Nephron progenitor cell (in vitro differentiated cells): ENCODE data around the gene FTCD.

Experiments
- DNase-seq: peaks from one replicate; pipeline ENCODE4 v3.0.0; 2021
- H3K27ac Mint-ChIP-seq: 2 replicates; pipeline ENCODE4 v1.8.0; 2021; ENCODE audit warnings: mild to moderate bottlenecking, moderate library complexity, mixed read lengths
- H3K27me3 Mint-ChIP-seq: 2 replicates; pipeline ENCODE4 v1.8.0; 2021; ENCODE audit warnings: mild to moderate bottlenecking, low read depth, mixed read lengths; ENCODE audit not compliant: poor library complexity
- H3K36me3 Mint-ChIP-seq: 2 replicates; pipeline ENCODE4 v1.8.0; 2021; ENCODE audit warnings: low read depth, mixed read lengths
- H3K4me1 Mint-ChIP-seq: 2 replicates; pipeline ENCODE4 v1.8.0; 2021; ENCODE audit warnings: mixed read lengths
- H3K4me3 Mint-ChIP-seq: 2 replicates; pipeline ENCODE4 v1.8.0; 2021; ENCODE audit warnings: mild to moderate bottlenecking, moderate library complexity, mixed read lengths
- H3K9me3 Mint-ChIP-seq: 2 replicates; pipeline ENCODE4 v1.8.0; 2021; ENCODE audit warnings: mild to moderate bottlenecking, moderate library complexity, mixed read lengths
- CTCF ChIP-seq: fragments of 200-600 bp; sonication (generic); IDR thresholded peaks from 2 replicates; pipeline ENCODE4 v1.5.0; 2021; ENCODE audit warnings: antibody characterized with exemption

Gene FTCD

GRCh38 chr21:46093668-46094400, 61.5 kb downstream of the FTCD start:
- Mint-ChIP-seq H3K27me3 (peaks cover 20% of the 10 kb centered on the region), H3K9me3 (peaks cover 30% of the 10 kb centered on the region), H3K4me1 (peaks cover 28% of the 10 kb centered on the region), H3K27ac (no peak overlapping the region), H3K36me3 (peaks cover 10% of the 10 kb centered on the region), H3K4me3 (no peak overlapping the region)
- TF ChIP-seq CTCF = no peak
- DNase-seq = no peak

- Mint-ChIP-seq H3K9me3 (peaks cover 38% of the 10 kb centered on the region), H3K4me1 (peaks cover 28% of the 10 kb centered on the region), H3K27ac (peak overlapping the region; percentile 71), H3K27me3 (peaks cover 19% of the 10 kb centered on the region), H3K36me3 (peaks cover 10% of the 10 kb centered on the region), H3K4me3 (no peak overlapping the region)
- TF ChIP-seq CTCF = no peak
- DNase-seq = no peak
These were observed 62.3 kb downstream of the FTCD start for GRCh38 chr21:46092811-46093667.

- no peak for DNase-seq
- H3K9me3 Mint-ChIP-seq = peaks cover 47% of the 10 kb centered on the region
- H3K36me3 Mint-ChIP-seq = peaks cover 10% of the 10 kb centered on the region
- H3K27me3 Mint-ChIP-seq = peaks cover 20% of the 10 kb centered on the region
- H3K4me1 Mint-ChIP-seq = peaks cover 27% of the 10 kb centered on the region
- H3K27ac Mint-ChIP-seq = no peak overlapping the region
- TF ChIP-seq CTCF = no peak
- H3K4me3 Mint-ChIP-seq = no peak overlapping the region
These were observed 63.2 kb downstream of the FTCD start for GRCh38 chr21:46092026-46092764.

- Mint-ChIP-seq H3K4me3 (no peak overlapping the region), H3K36me3 (peaks cover 10% of the 10 kb centered on the region), H3K4me1 (peaks cover 22% of the 10 kb centered on the region), H3K27ac (no peak overlapping the region), H3K27me3 (peaks cover 18% of the 10 kb centered on the region), H3K9me3 (peaks cover 52% of the 10 kb centered on the region)
- DNase-seq = no peak
- TF ChIP-seq CTCF = no peak
These were observed 63.8 kb downstream of the FTCD start for GRCh38 chr21:46091631-46092025.

GRCh38 chr21:46091118-46091517, 64.3 kb downstream of the FTCD start:
- peaks cover 17% of the 10 kb centered on the region for H3K27me3 Mint-ChIP-seq
- no peak for TF ChIP-seq CTCF
- peaks cover 19% of the 10 kb centered on the region for H3K4me1 Mint-ChIP-seq

More at GRCh38 chr21:46091118-46091517, 64.3 kb downstream of the FTCD start:
- H3K36me3 Mint-ChIP-seq = peaks cover 10% of the 10 kb centered on the region
- H3K4me3 Mint-ChIP-seq = no peak overlapping the region
- H3K27ac Mint-ChIP-seq = peak overlapping the region; percentile 4
- DNase-seq = no peak
- peaks cover 53% of the 10 kb centered on the region for H3K9me3 Mint-ChIP-seq
